Measurements from ENCODE around the gene RPA1.

DNA sequence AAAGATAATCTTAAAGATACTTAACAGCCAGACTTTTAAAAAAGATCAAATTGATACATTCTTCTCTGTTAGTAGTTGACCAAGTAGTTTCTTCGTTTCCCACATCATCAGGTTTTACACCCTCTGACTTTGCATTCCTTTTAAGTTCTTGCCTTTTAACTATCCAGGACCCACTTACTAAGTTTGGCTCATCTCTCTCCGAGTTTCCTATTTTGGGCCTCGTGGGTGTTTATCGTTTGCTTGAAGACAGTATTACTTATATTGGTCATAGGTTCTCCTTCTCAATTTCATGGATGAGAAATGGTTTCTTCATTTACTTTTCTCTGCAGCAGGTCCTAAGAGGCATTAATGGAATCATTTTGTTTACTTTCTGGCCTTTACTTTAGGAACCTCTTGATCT, 43.2 kb downstream of the RPA1 start:
- TF ChIP-seq POLR2A (IDR thresholded peaks at IDR 0.05; ENCODE audit: control extremely low read depth in 1 of 2, low read depth in 2 of 2, low read length in 2 of 2) = no peak
- TF ChIP-seq SRF (IDR thresholded peaks at IDR 0.05; ENCODE audit: low read depth, low read length) = no peak
- no peak for TF ChIP-seq EZH2 (IDR thresholded peaks at IDR 0.05; ENCODE audit: low read depth, low read length, severe bottlenecking)
- TF ChIP-seq YY1 (IDR thresholded peaks at IDR 0.05; ENCODE audit: low read depth, low read length) = no peak
- TF ChIP-seq, protein P1, sequence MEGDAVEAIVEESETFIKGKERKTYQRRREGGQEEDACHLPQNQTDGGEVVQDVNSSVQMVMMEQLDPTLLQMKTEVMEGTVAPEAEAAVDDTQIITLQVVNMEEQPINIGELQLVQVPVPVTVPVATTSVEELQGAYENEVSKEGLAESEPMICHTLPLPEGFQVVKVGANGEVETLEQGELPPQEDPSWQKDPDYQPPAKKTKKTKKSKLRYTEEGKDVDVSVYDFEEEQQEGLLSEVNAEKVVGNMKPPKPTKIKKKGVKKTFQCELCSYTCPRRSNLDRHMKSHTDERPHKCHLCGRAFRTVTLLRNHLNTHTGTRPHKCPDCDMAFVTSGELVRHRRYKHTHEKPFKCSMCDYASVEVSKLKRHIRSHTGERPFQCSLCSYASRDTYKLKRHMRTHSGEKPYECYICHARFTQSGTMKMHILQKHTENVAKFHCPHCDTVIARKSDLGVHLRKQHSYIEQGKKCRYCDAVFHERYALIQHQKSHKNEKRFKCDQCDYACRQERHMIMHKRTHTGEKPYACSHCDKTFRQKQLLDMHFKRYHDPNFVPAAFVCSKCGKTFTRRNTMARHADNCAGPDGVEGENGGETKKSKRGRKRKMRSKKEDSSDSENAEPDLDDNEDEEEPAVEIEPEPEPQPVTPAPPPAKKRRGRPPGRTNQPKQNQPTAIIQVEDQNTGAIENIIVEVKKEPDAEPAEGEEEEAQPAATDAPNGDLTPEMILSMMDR (IDR thresholded peaks at IDR 0.05; ENCODE audit: control extremely low read depth in 1 of 3, insufficient read depth in 1 of 3, low read depth in 1 of 3, low read length in 3 of 3) = no peak
- TF ChIP-seq JUN (IDR thresholded peaks at IDR 0.05; ENCODE audit: low read depth, low read length) = no peak
- no peak for TF ChIP-seq GABPA (IDR thresholded peaks at IDR 0.05; ENCODE audit: borderline replicate concordance, insufficient read depth, low read length)

Measured in H1 (cell line).